K562 (cell line): ENCODE data around the gene HOPX. TPM values are rescaled to one million over a fixed set of nuclear protein-coding genes. Genes with fewer than 3 reads are reported as not detected.

Experiments used
- ATAC-seq: fragments of 200-7000 bp; cut with Tn5 transposase; 3 replicates; pipeline ENCODE4 v1.9.1; 2020; ENCODE audit warnings: moderate library complexity
- BruUV-seq: library from RNA; stranded (reverse); fragments of 400-500 nt; replicated peaks from 2 replicates; lab custom pipeline; 2021; lab: Mats Ljungman, UMichigan
- CTCF ChIA-PET: fragments of 300-600 bp; formaldehyde crosslinking; extraction: SDS; loops from one replicate; lab custom pipeline; 2021; ENCODE audit warnings: low intra/inter-chr PET ratio; lab: Yijun Ruan, JAX
- POLR2A ChIA-PET: fragments of 300-600, 350-650 bp; sonication (Branson Sonifier 250); formaldehyde crosslinking; extraction: SDS; loops from one replicate; lab custom pipeline; 2021; ENCODE audit warnings: antibody characterized with exemption, inconsistent platforms; lab: Yijun Ruan, JAX
- DNase-seq, 4 experiments: peaks; one replicate each; pipeline versions ENCODE4 v3.0.0 to v3.0.0-alpha.2; 2011 to 2018; ENCODE audit warnings: low spot score in 3 of 4, mixed read lengths in 3 of 4; ENCODE audit errors: extremely low read depth in 1 of 4
- FAIRE-seq: peaks from 2 replicates; lab custom pipeline; 2011; peaks lifted over from hg19 to GRCh38; lab: Jason Lieb, UNC
- H2AFZ ChIP-seq: 2 replicates; pipeline ENCODE4 v1.6.0; 2011; ENCODE audit warnings: low read depth, low read length, control low read depth, inconsistent platforms
- H3K27ac ChIP-seq: fragments of 200-600 bp; 3 replicates; pipeline ENCODE4 v1.8.0; 2011; ENCODE audit warnings: low read depth, mild to moderate bottlenecking, control low read depth, inconsistent platforms, low read length, moderate library complexity, mixed read lengths; ENCODE audit errors: extremely low read depth
- H3K27me3 ChIP-seq, 2 experiments: fragments of 300-600 bp in 1 of 2; 2 replicates in 1 of 2; 3 replicates in 1 of 2; pipeline versions ENCODE4 v1.6.0 to v1.8.0; 2011; ENCODE audit warnings: inconsistent platforms in 2 of 2, low read length in 2 of 2, mild to moderate bottlenecking in 1 of 2, mixed read lengths in 1 of 2, moderate library complexity in 1 of 2; ENCODE audit not compliant: control insufficient read depth in 2 of 2, insufficient read depth in 2 of 2
- H3K36me3 ChIP-seq: fragments of 300-600 bp; 3 replicates; pipeline ENCODE4 v1.8.0; 2011; ENCODE audit warnings: mild to moderate bottlenecking, low read length, inconsistent platforms; ENCODE audit not compliant: control insufficient read depth, insufficient read depth
- H3K4me1 ChIP-seq, 2 experiments: fragments of 200-600 bp in 1 of 2; replicated peaks in 1 of 2; 2 replicates in 1 of 2; 3 replicates in 1 of 2; pipeline versions ENCODE4 v1.5.1 to v1.8.0; 2011; ENCODE audit warnings: inconsistent platforms in 2 of 2, low read length in 2 of 2, mild to moderate bottlenecking in 1 of 2, mixed read lengths in 1 of 2, moderate library complexity in 1 of 2; ENCODE audit not compliant: control insufficient read depth in 2 of 2, insufficient read depth in 2 of 2
- H3K4me2 ChIP-seq: 2 replicates; pipeline ENCODE4 v1.6.1; 2011; ENCODE audit warnings: low read length, control low read depth, inconsistent platforms, mixed read lengths; ENCODE audit not compliant: insufficient read depth
- H3K4me3 ChIP-seq: fragments of 200-600 bp; sonication (generic), shearing (Covaris generic); 2 replicates; pipeline ENCODE4 v1.5.1; 2016; ENCODE audit warnings: control low read depth, inconsistent platforms
- H3K79me2 ChIP-seq: fragments of 200-600 bp; 3 replicates; pipeline ENCODE4 v1.8.0; 2011; ENCODE audit warnings: low read length, inconsistent platforms; ENCODE audit not compliant: control insufficient read depth, insufficient read depth
- H3K9ac ChIP-seq, 2 experiments: 2 replicates each; pipeline versions ENCODE4 v1.6.0 to v1.6.1; 2011; ENCODE audit warnings: low read depth in 2 of 2, low read length in 2 of 2, control low read depth in 1 of 2, inconsistent platforms in 1 of 2, mild to moderate bottlenecking in 1 of 2, mixed read lengths in 1 of 2; ENCODE audit not compliant: insufficient read depth in 1 of 2
- H3K9me1 ChIP-seq: one replicate; pipeline ENCODE4 v1.6.0; 2011; ENCODE audit warnings: inconsistent platforms, mild to moderate bottlenecking, low read length, moderate library complexity; ENCODE audit not compliant: control insufficient read depth, insufficient read depth
- H3K9me3 ChIP-seq: replicated peaks from 2 replicates; pipeline ENCODE4 v1.5.1; 2011; ENCODE audit warnings: low read depth, low read length, inconsistent platforms; ENCODE audit not compliant: control insufficient read depth, insufficient read depth
- H4K20me1 ChIP-seq: replicated peaks from 2 replicates; pipeline ENCODE4 v1.6.1; 2011; ENCODE audit warnings: low read length, inconsistent platforms, mixed read lengths; ENCODE audit not compliant: control insufficient read depth, insufficient read depth
- ATF1 ChIP-seq, 2 experiments: fragments of 450-650 bp in 1 of 2; IDR thresholded peaks; 2 replicates each; pipeline ENCODE4 v1.6.1; 2016; ENCODE audit warnings: missing compliant biosample characterization in 1 of 2, missing genetic modification characterization in 1 of 2
- CBFB ChIP-seq: sonication (generic); formaldehyde crosslinking; IDR thresholded peaks from 2 replicates; pipeline ENCODE4 v1.4.0; 2020; ENCODE audit warnings: mild to moderate bottlenecking, missing genetic modification reagents
- CREM ChIP-seq: IDR thresholded peaks from 2 replicates; pipeline ENCODE4 v1.6.1; 2014; ENCODE audit warnings: antibody characterized with exemption, low read depth
- MCM5 ChIP-seq: fragments of 450-650 bp; IDR thresholded peaks from 2 replicates; pipeline ENCODE4 v1.6.1; 2016; ENCODE audit warnings: low read depth
- RBM25 ChIP-seq: fragments of 200-400 bp; formaldehyde crosslinking; IDR thresholded peaks from 2 replicates; pipeline ENCODE4 v1.6.1; 2018; ENCODE audit warnings: low read length, low read depth, moderate library complexity; ENCODE audit not compliant: severe bottlenecking
- RFX5 ChIP-seq: IDR thresholded peaks from 2 replicates; pipeline ENCODE4 v1.6.1; 2011; ENCODE audit warnings: low read depth, mild to moderate bottlenecking, improper control_type of control experiment, low read length
- in situ Hi-C: fragments of 300-500 bp; cut with MboI; formaldehyde crosslinking; loops from 4 replicates; pipeline ENCODE4 v1.15.0; 2018; ENCODE audit warnings: inconsistent platforms, mixed read lengths
- intact Hi-C: fragments of 100-400 bp; cut with micrococcal nuclease; formaldehyde crosslinking; loops from 2 replicates; pipeline ENCODE4 v1.14.2; 2022
- polyA plus RNA-seq, 8 experiments: library from polyadenylated mRNA; depleted of rRNA in 4 of 8; stranded (reverse) in 5 of 8; unstranded in 3 of 8; fragments of >200 nt; fragmentation: Nextera tagmentation in 2 of 8; fragmentation: Illumina TruSeq in 1 of 8; extraction: Ambion mirVana in 2 of 8; extraction: Trizol in 1 of 8; gene quantifications; 2 replicates each; pipeline versions ENCODE4 v1.2.1 to v1.2.3, GENCODE V29; 2011 to 2014; ENCODE audit warnings: inconsistent platforms in 1 of 8, missing spikeins in 1 of 8
- total RNA-seq, 7 experiments: library from RNA; depleted of rRNA in 6 of 7; stranded (reverse); fragments of >200 nt in 6 of 7; fragmentation: Illumina TruSeq in 2 of 7; extraction: Trizol in 2 of 7; gene quantifications; 2 replicates each; pipeline versions ENCODE4 v1.2.1 to v1.2.3, GENCODE V29; 2011 to 2021; ENCODE audit warnings: low replicate concordance in 1 of 7
- TF ChIP-seq, protein P1 (sequence below): sonication (generic); formaldehyde crosslinking; IDR thresholded peaks from 2 replicates; pipeline ENCODE4 v1.8.0; 2022; ENCODE audit warnings: mild to moderate bottlenecking, missing genetic modification reagents, borderline replicate concordance
- TF ChIP-seq, protein P2 (sequence below): fragments of 450-650 bp; formaldehyde crosslinking; IDR thresholded peaks from 2 replicates; pipeline ENCODE4 v1.4.0; 2022; ENCODE audit warnings: missing genetic modification characterization

Gene HOPX
- total and polyA plus RNA-seq, 9 of the 15 experiments (the other 6 are each of a cell fraction or from before 2014, with no cell fraction given) = 0.24 TPM; not detected in 8

DNA sequence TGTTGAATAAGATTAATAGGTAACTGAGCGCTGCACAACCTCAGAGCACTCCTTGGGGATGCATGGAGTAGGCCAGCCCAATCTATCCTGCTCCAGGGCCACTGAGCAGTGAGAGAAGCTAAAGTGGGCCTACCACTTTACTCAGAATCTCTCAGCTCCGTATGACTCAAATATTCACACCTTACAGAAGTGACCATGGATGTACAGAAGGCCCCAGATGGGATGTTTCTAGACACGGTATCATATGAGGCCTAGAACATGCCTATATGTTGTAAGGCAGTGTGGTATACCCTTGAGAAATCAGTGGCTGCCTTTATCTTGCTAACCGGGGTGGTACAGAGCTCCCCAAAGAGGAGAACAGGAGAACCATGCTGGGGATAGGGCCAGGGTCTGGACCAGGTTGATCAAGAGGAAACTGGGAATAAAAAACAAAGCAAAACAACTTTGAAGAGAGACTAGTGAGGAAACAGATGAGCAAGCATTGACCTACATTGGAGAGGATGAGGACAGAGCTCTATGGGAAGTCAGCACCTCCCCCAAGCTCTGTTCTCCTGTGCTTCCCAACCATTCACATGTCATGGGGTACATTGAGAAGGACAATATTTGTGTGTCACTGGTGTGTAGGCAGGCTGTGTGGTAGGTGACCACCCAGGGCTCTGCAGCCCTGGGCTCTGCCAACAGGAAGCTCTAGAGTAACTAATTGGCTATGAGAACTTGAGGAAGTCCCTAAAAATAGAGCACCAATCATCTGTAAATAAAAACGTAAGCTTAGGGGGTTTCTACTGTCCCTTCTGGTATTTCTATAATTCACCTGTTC is 31.4 kb downstream of the HOPX start (continued):
- TF ChIP-seq, protein P1, sequence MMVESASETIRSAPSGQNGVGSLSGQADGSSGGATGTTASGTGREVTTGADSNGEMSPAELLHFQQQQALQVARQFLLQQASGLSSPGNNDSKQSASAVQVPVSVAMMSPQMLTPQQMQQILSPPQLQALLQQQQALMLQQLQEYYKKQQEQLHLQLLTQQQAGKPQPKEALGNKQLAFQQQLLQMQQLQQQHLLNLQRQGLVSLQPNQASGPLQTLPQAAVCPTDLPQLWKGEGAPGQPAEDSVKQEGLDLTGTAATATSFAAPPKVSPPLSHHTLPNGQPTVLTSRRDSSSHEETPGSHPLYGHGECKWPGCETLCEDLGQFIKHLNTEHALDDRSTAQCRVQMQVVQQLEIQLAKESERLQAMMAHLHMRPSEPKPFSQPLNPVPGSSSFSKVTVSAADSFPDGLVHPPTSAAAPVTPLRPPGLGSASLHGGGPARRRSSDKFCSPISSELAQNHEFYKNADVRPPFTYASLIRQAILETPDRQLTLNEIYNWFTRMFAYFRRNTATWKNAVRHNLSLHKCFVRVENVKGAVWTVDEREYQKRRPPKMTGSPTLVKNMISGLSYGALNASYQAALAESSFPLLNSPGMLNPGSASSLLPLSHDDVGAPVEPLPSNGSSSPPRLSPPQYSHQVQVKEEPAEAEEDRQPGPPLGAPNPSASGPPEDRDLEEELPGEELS = no peak
- TF ChIP-seq CREM (no peak), CBFB (CRISPR knock-in tag) (no peak), ATF1 (CRISPR knock-in tag; IDR thresholded peaks at IDR 0.05) (no peak), ATF1 (tag; IDR thresholded peaks at IDR 0.05) (no peak), MCM5 (no peak), RFX5 (no peak)
- TF ChIP-seq, all 486 proteins: peak for 0

DNA sequence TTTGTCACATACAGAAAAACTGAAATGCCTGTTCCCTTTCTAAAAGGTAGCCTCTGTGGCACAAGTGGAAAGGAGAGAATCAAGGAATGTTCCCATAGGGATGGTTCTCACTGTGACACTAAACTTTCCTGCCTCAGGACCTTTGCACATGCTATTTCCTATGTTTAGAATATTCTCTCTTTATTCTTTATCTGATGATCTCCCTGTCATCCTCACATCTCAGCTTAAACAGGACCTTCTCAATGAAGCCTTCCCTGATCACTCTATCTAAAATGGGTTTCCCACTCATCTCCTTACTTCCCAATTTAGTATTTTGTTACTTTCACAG is 32.3 kb downstream of the HOPX start:
- no peaks in the 10 kb centered on the region for H3K79me2 ChIP-seq
- no peak overlapping the region for H3K27ac ChIP-seq
- no peak overlapping the region for H3K4me2 ChIP-seq
- no TSS peak for BruUV-seq
- no peak overlapping the region for H2AFZ ChIP-seq
- H3K9me1 ChIP-seq = no peaks in the 10 kb centered on the region
- H3K27me3 ChIP-seq = peaks cover 0 to 3% of the 10 kb centered on the region in 2 experiments; a peak in 2 of 5 replicates
- no peaks in the 10 kb centered on the region for H3K9me3 ChIP-seq
- no peaks in the 10 kb centered on the region for H3K36me3 ChIP-seq
- ATAC-seq (no peak), FAIRE-seq (no peak), DNase-seq (no peak)
- ChIA-PET CTCF (no interaction called here), POLR2A (interaction anchor here (1.7 kb wide), 1 partner anchor 10 kb away, joined by 4 read pairs; no protein-coding TSS in a partner anchor)
- TF ChIP-seq RBM25 = peak; percentile 86
- TF ChIP-seq, protein P2, sequence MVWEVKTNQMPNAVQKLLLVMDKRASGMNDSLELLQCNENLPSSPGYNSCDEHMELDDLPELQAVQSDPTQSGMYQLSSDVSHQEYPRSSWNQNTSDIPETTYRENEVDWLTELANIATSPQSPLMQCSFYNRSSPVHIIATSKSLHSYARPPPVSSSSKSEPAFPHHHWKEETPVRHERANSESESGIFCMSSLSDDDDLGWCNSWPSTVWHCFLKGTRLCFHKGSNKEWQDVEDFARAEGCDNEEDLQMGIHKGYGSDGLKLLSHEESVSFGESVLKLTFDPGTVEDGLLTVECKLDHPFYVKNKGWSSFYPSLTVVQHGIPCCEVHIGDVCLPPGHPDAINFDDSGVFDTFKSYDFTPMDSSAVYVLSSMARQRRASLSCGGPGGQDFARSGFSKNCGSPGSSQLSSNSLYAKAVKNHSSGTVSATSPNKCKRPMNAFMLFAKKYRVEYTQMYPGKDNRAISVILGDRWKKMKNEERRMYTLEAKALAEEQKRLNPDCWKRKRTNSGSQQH (CRISPR knock-in tag) = no peak
- H3K9ac ChIP-seq = no peak overlapping the region
- no peaks in the 10 kb centered on the region for H4K20me1 ChIP-seq
- intact Hi-C loops (no loop called here), in situ Hi-C loops (no loop called here)
- no peaks in the 10 kb centered on the region for H3K4me1 ChIP-seq
- H3K4me3 ChIP-seq = no peak overlapping the region
